Hematopoietic multipotent progenitor cell treated with erythropoietin and hydrocortisone succinate and interleukin-3 and kit ligand, for 6 days (in vitro differentiated cells): ENCODE results near the gene LRPPRC.

Source experiments
- DNase-seq: peaks from one replicate; pipeline ENCODE4 v3.0.0-alpha.2; 2015

Gene LRPPRC

GRCh38 chr2:43853141-43854081, 142.4 kb downstream of the LRPPRC start:
- no peak for DNase-seq

- no peak for DNase-seq
Measured at GRCh38 chr2:43852196-43852730, 143.5 kb downstream of the LRPPRC start.

GRCh38 chr2:43851011-43851980, 144.5 kb downstream of the LRPPRC start:
- DNase-seq = no peak

- DNase-seq = no peak
Measured at GRCh38 chr2:43848214-43848613, 147.6 kb downstream of the LRPPRC start.

GRCh38 chr2:43846140-43846793, 149.5 kb downstream of the LRPPRC start:
- DNase-seq = no peak

- DNase-seq = no peak
Measured at GRCh38 chr2:43845181-43845580, 150.6 kb downstream of the LRPPRC start.

- no peak for DNase-seq
Measured at GRCh38 chr2:43842866-43843226, 152.9 kb downstream of the LRPPRC start.

- DNase-seq = no peak
Measured at GRCh38 chr2:43841949-43842865, 153.6 kb downstream of the LRPPRC start.

GRCh38 chr2:43840965-43841364, 154.8 kb downstream of the LRPPRC start:
- DNase-seq = no peak

GRCh38 chr2:43839776-43840564, 155.8 kb downstream of the LRPPRC start:
- no peak for DNase-seq

- no peak for DNase-seq
Measured at GRCh38 chr2:43838560-43839267, 157.1 kb downstream of the LRPPRC start, which contains the start of the genes ABCG5 and ABCG8. TSS of gene ABCG5 (minus strand) at chr2:43838839. CDS start at chr2:43838679, 160 bp downstream. TSS of gene ABCG8 (plus strand) at chr2:43838971. CDS start at chr2:43839054, 83 bp downstream.

GRCh38 chr2:43837831-43838559, 157.8 kb downstream of the LRPPRC start:
- no peak for DNase-seq

- DNase-seq = no peak
Measured at GRCh38 chr2:43837033-43837432, 158.8 kb downstream of the LRPPRC start.
